HL-60 (cell line): ENCODE measurements around the gene GALNT7.
A peak's percentile ranks its signal among the peaks of the same experiment; 100 is the strongest.
"Not testable (repeated sequence)": the region's sequence is repeated elsewhere in the genome, so short reads cannot be mapped to it uniquely, and the experiment has no call there.

Source experiments
- DNase-seq, 2 experiments: peaks; one replicate each; pipeline ENCODE4 v3.0.0-alpha.2; 2010 to 2020; ENCODE audit warnings: low read depth in 1 of 2, low spot score in 1 of 2
- H3K27ac ChIP-seq: fragments of 250-450 bp; sonication (Bioruptor Pico); replicated peaks from 2 replicates; pipeline ENCODE4 v1.5.1; 2020; ENCODE audit warnings: mild to moderate bottlenecking, moderate library complexity
- H3K27me3 ChIP-seq: fragments of 250-450 bp; sonication (Bioruptor Pico); 2 replicates; pipeline ENCODE4 v1.5.1; 2021; ENCODE audit warnings: mild to moderate bottlenecking, moderate library complexity; ENCODE audit not compliant: insufficient read depth, poor library complexity, severe bottlenecking
- H3K4me3 ChIP-seq: replicated peaks from 2 replicates; pipeline ENCODE4 v1.5.1; 2011; ENCODE audit warnings: mild to moderate bottlenecking, control low read depth, low read length; ENCODE audit not compliant: insufficient read depth
- GABPA ChIP-seq: IDR thresholded peaks from 2 replicates; pipeline ENCODE4 v1.6.1; 2012; ENCODE audit warnings: low read depth
- POLR2AphosphoS5 ChIP-seq: IDR thresholded peaks from 2 replicates; pipeline ENCODE4 v1.6.1; 2012; ENCODE audit warnings: low read depth
- SPI1 ChIP-seq: IDR thresholded peaks from 2 replicates; pipeline ENCODE4 v1.6.1; 2012; ENCODE audit warnings: low read depth, mild to moderate bottlenecking, borderline replicate concordance
- long read RNA-seq: library from polyadenylated mRNA; unstranded; transcript quantifications from one replicate; pipeline ENCODE4 v2.0.0, GENCODE V29; 2020
- TF ChIP-seq, protein P1 (sequence below): IDR thresholded peaks from 2 replicates; pipeline ENCODE4 v1.6.1; 2012; ENCODE audit warnings: low read depth; ENCODE audit not compliant: insufficient replicate concordance
- TF ChIP-seq, protein P2 (sequence below): IDR thresholded peaks from one replicate; pipeline ENCODE4 v1.5.1; 2011; ENCODE audit warnings: low read length, control low read depth, inconsistent platforms; ENCODE audit not compliant: insufficient read depth

Gene GALNT7, protein sequence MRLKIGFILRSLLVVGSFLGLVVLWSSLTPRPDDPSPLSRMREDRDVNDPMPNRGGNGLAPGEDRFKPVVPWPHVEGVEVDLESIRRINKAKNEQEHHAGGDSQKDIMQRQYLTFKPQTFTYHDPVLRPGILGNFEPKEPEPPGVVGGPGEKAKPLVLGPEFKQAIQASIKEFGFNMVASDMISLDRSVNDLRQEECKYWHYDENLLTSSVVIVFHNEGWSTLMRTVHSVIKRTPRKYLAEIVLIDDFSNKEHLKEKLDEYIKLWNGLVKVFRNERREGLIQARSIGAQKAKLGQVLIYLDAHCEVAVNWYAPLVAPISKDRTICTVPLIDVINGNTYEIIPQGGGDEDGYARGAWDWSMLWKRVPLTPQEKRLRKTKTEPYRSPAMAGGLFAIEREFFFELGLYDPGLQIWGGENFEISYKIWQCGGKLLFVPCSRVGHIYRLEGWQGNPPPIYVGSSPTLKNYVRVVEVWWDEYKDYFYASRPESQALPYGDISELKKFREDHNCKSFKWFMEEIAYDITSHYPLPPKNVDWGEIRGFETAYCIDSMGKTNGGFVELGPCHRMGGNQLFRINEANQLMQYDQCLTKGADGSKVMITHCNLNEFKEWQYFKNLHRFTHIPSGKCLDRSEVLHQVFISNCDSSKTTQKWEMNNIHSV
- long read RNA-seq, full-length matches to known transcripts, result 82 of 110 reads
- long read RNA-seq, partial matches to known transcripts, result 13 of 110 reads
- long read RNA-seq, other reads (novel, unspliced or antisense), result 15 of 110 reads

DNA sequence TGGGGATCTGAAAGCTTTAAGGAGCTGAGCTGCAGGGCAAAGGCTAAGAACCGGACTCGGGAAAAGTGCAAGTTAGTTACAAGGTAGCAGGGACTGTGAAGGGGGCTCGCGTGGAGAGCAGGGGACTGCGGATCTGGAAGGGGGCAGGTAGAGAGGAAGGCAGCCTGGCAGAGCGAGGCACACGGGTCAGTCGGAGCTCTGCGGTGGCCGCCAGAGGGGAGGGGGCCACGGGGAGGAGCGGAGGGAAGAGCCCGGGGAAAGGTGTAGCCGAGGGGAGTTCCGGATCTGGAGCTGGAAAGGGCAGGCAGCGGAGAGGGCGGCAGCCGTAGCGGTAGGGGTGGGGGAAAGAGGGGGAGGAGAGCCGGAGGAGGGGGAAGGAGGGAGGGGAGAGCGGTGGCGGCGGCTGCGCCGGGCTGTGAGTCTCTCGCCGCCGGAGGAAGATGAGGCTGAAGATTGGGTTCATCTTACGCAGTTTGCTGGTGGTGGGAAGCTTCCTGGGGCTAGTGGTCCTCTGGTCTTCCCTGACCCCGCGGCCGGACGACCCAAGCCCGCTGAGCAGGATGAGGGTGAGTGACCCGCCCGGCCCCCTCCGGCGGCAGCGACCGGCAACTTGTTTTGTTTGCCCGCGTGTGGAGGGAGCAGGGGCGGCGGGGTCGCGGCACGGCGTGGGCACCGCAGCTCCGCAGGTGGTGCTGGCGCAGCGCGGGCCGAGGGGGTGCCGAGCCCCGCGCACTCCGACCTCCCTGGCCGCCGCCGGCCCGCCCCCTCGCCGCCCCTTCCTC is at the start of gene GALNT7:
Gene GALNT7 (plus strand): TSS at position 416 of the 782 bp plus-strand sequence. CDS start 25 bp downstream, at position 441.
- H3K27ac ChIP-seq, result peak within 1 kb of the TSS; percentile 91
- H3K4me3 ChIP-seq, result peak within 1 kb of the TSS; percentile 83
- DNase-seq, result peak in 1 of 2 experiments; percentile 88
- TF ChIP-seq POLR2AphosphoS5 (peak; percentile 46; the same call in 1 of the 2 replicates), SPI1 (no peak)
- TF ChIP-seq, protein P1, sequence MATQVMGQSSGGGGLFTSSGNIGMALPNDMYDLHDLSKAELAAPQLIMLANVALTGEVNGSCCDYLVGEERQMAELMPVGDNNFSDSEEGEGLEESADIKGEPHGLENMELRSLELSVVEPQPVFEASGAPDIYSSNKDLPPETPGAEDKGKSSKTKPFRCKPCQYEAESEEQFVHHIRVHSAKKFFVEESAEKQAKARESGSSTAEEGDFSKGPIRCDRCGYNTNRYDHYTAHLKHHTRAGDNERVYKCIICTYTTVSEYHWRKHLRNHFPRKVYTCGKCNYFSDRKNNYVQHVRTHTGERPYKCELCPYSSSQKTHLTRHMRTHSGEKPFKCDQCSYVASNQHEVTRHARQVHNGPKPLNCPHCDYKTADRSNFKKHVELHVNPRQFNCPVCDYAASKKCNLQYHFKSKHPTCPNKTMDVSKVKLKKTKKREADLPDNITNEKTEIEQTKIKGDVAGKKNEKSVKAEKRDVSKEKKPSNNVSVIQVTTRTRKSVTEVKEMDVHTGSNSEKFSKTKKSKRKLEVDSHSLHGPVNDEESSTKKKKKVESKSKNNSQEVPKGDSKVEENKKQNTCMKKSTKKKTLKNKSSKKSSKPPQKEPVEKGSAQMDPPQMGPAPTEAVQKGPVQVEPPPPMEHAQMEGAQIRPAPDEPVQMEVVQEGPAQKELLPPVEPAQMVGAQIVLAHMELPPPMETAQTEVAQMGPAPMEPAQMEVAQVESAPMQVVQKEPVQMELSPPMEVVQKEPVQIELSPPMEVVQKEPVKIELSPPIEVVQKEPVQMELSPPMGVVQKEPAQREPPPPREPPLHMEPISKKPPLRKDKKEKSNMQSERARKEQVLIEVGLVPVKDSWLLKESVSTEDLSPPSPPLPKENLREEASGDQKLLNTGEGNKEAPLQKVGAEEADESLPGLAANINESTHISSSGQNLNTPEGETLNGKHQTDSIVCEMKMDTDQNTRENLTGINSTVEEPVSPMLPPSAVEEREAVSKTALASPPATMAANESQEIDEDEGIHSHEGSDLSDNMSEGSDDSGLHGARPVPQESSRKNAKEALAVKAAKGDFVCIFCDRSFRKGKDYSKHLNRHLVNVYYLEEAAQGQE, result peak; percentile 33
- H3K27me3 ChIP-seq, result no peaks in the 10 kb centered on the region

GRCh38 chr4:173118819-173119218 is 49.8 kb upstream of the GALNT7 start:
- not testable (repeated sequence) for H3K27me3 ChIP-seq, H3K4me3 ChIP-seq, H3K27ac ChIP-seq, DNase-seq

DNA sequence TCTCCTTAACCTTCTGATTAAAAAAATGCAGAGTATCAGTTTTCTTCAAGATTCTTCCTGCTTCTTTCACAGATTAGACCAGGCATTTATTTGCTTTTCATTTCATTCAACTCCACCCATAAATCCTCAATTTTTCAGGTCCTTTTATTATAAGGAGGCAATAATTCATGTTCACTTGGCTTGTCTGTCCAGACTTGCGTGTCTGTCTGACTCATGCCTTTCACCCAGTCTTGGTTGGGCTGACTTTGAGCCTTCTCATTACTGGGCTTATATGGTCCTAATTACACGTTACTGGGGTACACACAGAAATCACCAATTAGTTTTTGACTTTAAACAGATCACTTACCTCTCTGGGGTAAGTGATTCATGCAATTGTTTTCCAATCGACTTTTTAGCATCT is 48.8 kb upstream of the GALNT7 start:
- Histone ChIP-seq H3K27ac (no peak overlapping the region), H3K27me3 (no peaks in the 10 kb centered on the region), H3K4me3 (no peak overlapping the region)
- TF ChIP-seq SPI1 (no peak), POLR2AphosphoS5 (no peak), GABPA (no peak)
- TF ChIP-seq, protein P1, result no peak
- TF ChIP-seq, protein P2, sequence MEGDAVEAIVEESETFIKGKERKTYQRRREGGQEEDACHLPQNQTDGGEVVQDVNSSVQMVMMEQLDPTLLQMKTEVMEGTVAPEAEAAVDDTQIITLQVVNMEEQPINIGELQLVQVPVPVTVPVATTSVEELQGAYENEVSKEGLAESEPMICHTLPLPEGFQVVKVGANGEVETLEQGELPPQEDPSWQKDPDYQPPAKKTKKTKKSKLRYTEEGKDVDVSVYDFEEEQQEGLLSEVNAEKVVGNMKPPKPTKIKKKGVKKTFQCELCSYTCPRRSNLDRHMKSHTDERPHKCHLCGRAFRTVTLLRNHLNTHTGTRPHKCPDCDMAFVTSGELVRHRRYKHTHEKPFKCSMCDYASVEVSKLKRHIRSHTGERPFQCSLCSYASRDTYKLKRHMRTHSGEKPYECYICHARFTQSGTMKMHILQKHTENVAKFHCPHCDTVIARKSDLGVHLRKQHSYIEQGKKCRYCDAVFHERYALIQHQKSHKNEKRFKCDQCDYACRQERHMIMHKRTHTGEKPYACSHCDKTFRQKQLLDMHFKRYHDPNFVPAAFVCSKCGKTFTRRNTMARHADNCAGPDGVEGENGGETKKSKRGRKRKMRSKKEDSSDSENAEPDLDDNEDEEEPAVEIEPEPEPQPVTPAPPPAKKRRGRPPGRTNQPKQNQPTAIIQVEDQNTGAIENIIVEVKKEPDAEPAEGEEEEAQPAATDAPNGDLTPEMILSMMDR, result no peak
- DNase-seq, result no peak

DNA sequence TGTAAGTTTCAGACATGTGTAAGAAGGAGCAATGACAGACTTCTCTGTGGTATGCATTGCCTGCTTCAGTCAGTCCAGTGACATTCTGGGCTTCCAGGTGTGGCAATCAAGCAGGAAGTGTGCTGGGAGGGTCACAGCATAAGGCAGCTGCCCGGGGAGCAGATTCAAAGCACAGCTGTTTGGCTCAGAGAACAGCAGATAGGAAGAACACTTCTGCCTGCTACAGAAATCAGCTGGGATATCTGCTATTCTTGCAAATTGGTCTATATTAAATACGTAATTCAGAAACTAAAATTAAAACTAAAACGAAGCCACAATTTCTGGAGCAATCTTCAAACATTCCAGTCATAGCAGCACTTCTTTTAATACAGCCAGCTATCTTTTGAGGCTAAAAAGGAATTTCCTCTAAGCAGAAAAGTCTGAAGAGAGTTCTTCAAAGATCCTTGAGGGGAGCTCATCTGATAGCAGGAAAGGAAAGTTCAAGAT is 47.5 kb upstream of the GALNT7 start:
- DNase-seq, result peak; percentile 25 to 81
- no peaks in the 10 kb centered on the region for H3K27me3 ChIP-seq
- peak; percentile 85 for TF ChIP-seq POLR2AphosphoS5
- TF ChIP-seq, protein P1, result no peak
- TF ChIP-seq, protein P2, result no peak
- TF ChIP-seq SPI1, result peak; percentile 54; the same call in 1 of the 2 replicates
- peak; percentile 25; the same call in 1 of the 2 replicates for TF ChIP-seq GABPA
- no peak overlapping the region for H3K27ac ChIP-seq
- H3K4me3 ChIP-seq, result no peak overlapping the region
